GM23338 (cell line): ENCODE results near the gene BRI3. TPM values are rescaled to one million over a fixed set of nuclear protein-coding genes. Genes with fewer than 3 reads are reported as not detected.

Experiments
- ATAC-seq: fragments of 200-7000 bp; cut with Tn5 transposase; 3 replicates; pipeline ENCODE4 v1.9.1; 2020
- DNase-seq: peaks from one replicate; pipeline ENCODE4 v3.0.0-alpha.2; 2015; ENCODE audit warnings: low spot score
- H2AFZ ChIP-seq: fragments of 200-600 bp; sonication (generic); 2 replicates; pipeline ENCODE4 v1.8.0; 2016; ENCODE audit warnings: antibody characterized with exemption, mild to moderate bottlenecking, moderate library complexity
- H3F3A ChIP-seq: fragments of 200-600 bp; sonication (generic); replicated peaks from 2 replicates; pipeline ENCODE4 v1.8.0; 2017; ENCODE audit warnings: antibody characterized with exemption, mixed run types, low read depth
- H3K27ac ChIP-seq: fragments of 200-600 bp; sonication (generic); 2 replicates; pipeline ENCODE4 v1.6.1; 2016; ENCODE audit warnings: low read depth
- H3K27me3 ChIP-seq: fragments of 200-600 bp; sonication (generic); 2 replicates; pipeline ENCODE4 v1.8.0; 2016; ENCODE audit warnings: mild to moderate bottlenecking, mixed run types, moderate library complexity; ENCODE audit not compliant: insufficient read depth
- H3K36me3 ChIP-seq: fragments of 200-600 bp; sonication (generic); 2 replicates; pipeline ENCODE4 v1.8.0; 2016; ENCODE audit warnings: mild to moderate bottlenecking; ENCODE audit not compliant: insufficient read depth
- H3K4me1 ChIP-seq: fragments of 200-600 bp; sonication (generic); 2 replicates; pipeline ENCODE4 v1.8.0; 2016; ENCODE audit warnings: mild to moderate bottlenecking, moderate library complexity; ENCODE audit not compliant: insufficient read depth
- H3K4me2 ChIP-seq: fragments of 200-600 bp; sonication (generic); 2 replicates; pipeline ENCODE4 v1.7.1; 2017; ENCODE audit warnings: mixed run types
- H3K4me3 ChIP-seq: fragments of 200-600 bp; sonication (generic); 2 replicates; pipeline ENCODE4 v1.6.1; 2016; ENCODE audit warnings: mixed run types
- H3K79me2 ChIP-seq: fragments of 200-600 bp; sonication (generic); replicated peaks from 2 replicates; pipeline ENCODE4 v1.8.0; 2017; ENCODE audit warnings: mild to moderate bottlenecking; ENCODE audit not compliant: insufficient read depth
- H3K9me2 ChIP-seq: fragments of 200-600 bp; sonication (generic); 2 replicates; pipeline ENCODE4 v1.8.0; 2017; ENCODE audit not compliant: insufficient read depth
- H4K20me1 ChIP-seq: fragments of 200-600 bp; sonication (generic); replicated peaks from 2 replicates; pipeline ENCODE4 v1.8.0; 2017; ENCODE audit warnings: mild to moderate bottlenecking; ENCODE audit not compliant: insufficient read depth
- H3K27ac Mint-ChIP-seq: 2 replicates; pipeline ENCODE4 v1.8.0; 2020; ENCODE audit warnings: inconsistent platforms, mild to moderate bottlenecking, moderate library complexity, mixed read lengths
- H3K27me3 Mint-ChIP-seq: 3 replicates; pipeline ENCODE4 v1.8.0; 2022; ENCODE audit warnings: low read depth, mild to moderate bottlenecking, moderate library complexity, mixed read lengths, inconsistent platforms; ENCODE audit not compliant: insufficient read depth, poor library complexity
- H3K36me3 Mint-ChIP-seq: 3 replicates; pipeline ENCODE4 v1.8.0; 2021; ENCODE audit warnings: low read depth, mild to moderate bottlenecking, inconsistent platforms, moderate library complexity, mixed read lengths
- H3K4me1 Mint-ChIP-seq: 3 replicates; pipeline ENCODE4 v1.8.0; 2020; ENCODE audit warnings: mild to moderate bottlenecking, inconsistent platforms, mixed read lengths
- H3K4me3 Mint-ChIP-seq: 3 replicates; pipeline ENCODE4 v1.8.0; 2021; ENCODE audit warnings: moderate library complexity, mild to moderate bottlenecking, inconsistent platforms, mixed read lengths
- H3K9me3 Mint-ChIP-seq: 3 replicates; pipeline ENCODE4 v1.8.0; 2020; ENCODE audit warnings: moderate library complexity, mild to moderate bottlenecking, inconsistent platforms, mixed read lengths
- CREB1 ChIP-seq: fragments of 250-450 bp; sonication (Bioruptor Pico); IDR thresholded peaks from 2 replicates; pipeline ENCODE4 v1.5.0; 2020; ENCODE audit warnings: low read depth, mild to moderate bottlenecking, moderate library complexity
- CTCF ChIP-seq, 2 experiments: fragments of 200-600 bp in 1 of 2; sonication (generic) in 1 of 2; conservative IDR thresholded peaks; 2 replicates each; pipeline versions ENCODE4 v1.5.1 to v1.6.1; 2016 to 2017; ENCODE audit warnings: antibody characterized with exemption in 2 of 2, low read depth in 2 of 2, mild to moderate bottlenecking in 2 of 2, moderate library complexity in 1 of 2
- ETS1 ChIP-seq: IDR thresholded peaks from 2 replicates; pipeline ENCODE4 v1.6.1; 2016; ENCODE audit warnings: antibody characterized with exemption
- EZH2 ChIP-seq: fragments of 200-600 bp; sonication (generic); IDR thresholded peaks from one replicate; pipeline ENCODE4 v1.8.0; 2017; ENCODE audit warnings: antibody characterized with exemption, mild to moderate bottlenecking, low read depth; ENCODE audit not compliant: unreplicated experiment
- EZH2phosphoT487 ChIP-seq: fragments of 200-600 bp; sonication (generic); IDR thresholded peaks from one replicate; pipeline ENCODE4 v1.8.1; 2018; ENCODE audit warnings: antibody characterized with exemption; ENCODE audit not compliant: unreplicated experiment
- JUNB ChIP-seq: IDR thresholded peaks from one replicate; pipeline ENCODE4 v1.6.1; 2016; ENCODE audit warnings: antibody characterized with exemption; ENCODE audit not compliant: unreplicated experiment
- NANOG ChIP-seq: IDR thresholded peaks from 2 replicates; pipeline ENCODE4 v1.6.1; 2016; ENCODE audit warnings: antibody characterized with exemption, borderline replicate concordance
- ZNF114 ChIP-seq: fragments of 250-450 bp; sonication (Bioruptor Pico); IDR thresholded peaks from 2 replicates; pipeline ENCODE4 v1.5.0; 2020; ENCODE audit warnings: mild to moderate bottlenecking, moderate library complexity
- ZNF462 ChIP-seq: fragments of 250-450 bp; sonication (Bioruptor Pico); IDR thresholded peaks from 2 replicates; pipeline ENCODE4 v1.5.0; 2020; ENCODE audit warnings: mild to moderate bottlenecking, moderate library complexity
- polyA plus RNA-seq: library from polyadenylated mRNA; unstranded; fragments of >200 nt; fragmentation: Nextera tagmentation; extraction: Ambion mirVana; gene quantifications from 2 replicates; pipeline ENCODE4 v1.2.1, GENCODE V29; 2016
- total RNA-seq: library from RNA; depleted of rRNA; stranded (reverse); fragments of >200 nt; shearing (Covaris generic); gene quantifications from 2 replicates; pipeline ENCODE4 v1.2.3, GENCODE V29; 2014

BRI3 gene
- total and polyA plus RNA-seq, 2 experiments from 2014 or later, result 21.7 to 66.1 TPM

- TF ChIP-seq ZNF462 (CRISPR knock-in tag) (no peak), ETS1 (no peak), CREB1 (CRISPR knock-in tag) (no peak), NANOG (no peak), EZH2 (no peak), EZH2phosphoT487 (no peak)
Measured at GRCh38 chr7:98241674-98242241, 39.7 kb upstream of the BRI3 start (continued).

- H3K9me2 ChIP-seq, result no peaks in the 10 kb centered on the region
- H4K20me1 ChIP-seq, result no peaks in the 10 kb centered on the region
- Mint-ChIP-seq H3K4me3 (no peak overlapping the region), H3K9me3 (no peaks in the 10 kb centered on the region), H3K4me1 (no peaks in the 10 kb centered on the region), H3K27ac (no peak overlapping the region), H3K27me3 (peaks cover 7% of the 10 kb centered on the region), H3K36me3 (no peaks in the 10 kb centered on the region; the same call in 2 of the 3 replicates)
- H3K4me3 ChIP-seq, result no peak overlapping the region
- H3K4me2 ChIP-seq, result no peak overlapping the region
- no peaks in the 10 kb centered on the region for H3K36me3 ChIP-seq
- no peaks in the 10 kb centered on the region for H3K79me2 ChIP-seq
- no peaks in the 10 kb centered on the region for H3F3A ChIP-seq
- H3K27ac ChIP-seq, result no peak overlapping the region
- DNase-seq (no peak), ATAC-seq (no peak)
- H3K4me1 ChIP-seq, result no peaks in the 10 kb centered on the region
- no peak overlapping the region for H2AFZ ChIP-seq
- H3K27me3 ChIP-seq, result no peaks in the 10 kb centered on the region
- TF ChIP-seq ZNF114 (CRISPR knock-in tag) (no peak), JUNB (no peak), CTCF (conservative IDR thresholded peaks at IDR 0.05; ENCODE audit: low read depth in 2 of 2) (no peak), EZH2 (no peak), NANOG (no peak), ETS1 (no peak)
Measured at GRCh38 chr7:98242342-98242741, 39.1 kb upstream of the BRI3 start.
